HL-60 (cell line): Measurements from ENCODE around the gene NADSYN1.

Experiments
- DNase-seq, 2 experiments: peaks; one replicate each; pipeline ENCODE4 v3.0.0-alpha.2; 2010 to 2020; ENCODE audit warnings: low read depth in 1 of 2, low spot score in 1 of 2
- H3K27ac ChIP-seq: fragments of 250-450 bp; sonication (Bioruptor Pico); replicated peaks from 2 replicates; pipeline ENCODE4 v1.5.1; 2020; ENCODE audit warnings: mild to moderate bottlenecking, moderate library complexity
- H3K27me3 ChIP-seq: fragments of 250-450 bp; sonication (Bioruptor Pico); 2 replicates; pipeline ENCODE4 v1.5.1; 2021; ENCODE audit warnings: mild to moderate bottlenecking, moderate library complexity; ENCODE audit not compliant: insufficient read depth, poor library complexity, severe bottlenecking
- H3K4me3 ChIP-seq: replicated peaks from 2 replicates; pipeline ENCODE4 v1.5.1; 2011; ENCODE audit warnings: mild to moderate bottlenecking, control low read depth, low read length; ENCODE audit not compliant: insufficient read depth
- GABPA ChIP-seq: IDR thresholded peaks from 2 replicates; pipeline ENCODE4 v1.6.1; 2012; ENCODE audit warnings: low read depth
- POLR2AphosphoS5 ChIP-seq: IDR thresholded peaks from 2 replicates; pipeline ENCODE4 v1.6.1; 2012; ENCODE audit warnings: low read depth
- SPI1 ChIP-seq: IDR thresholded peaks from 2 replicates; pipeline ENCODE4 v1.6.1; 2012; ENCODE audit warnings: low read depth, mild to moderate bottlenecking, borderline replicate concordance
- TF ChIP-seq, protein P1 (sequence below): IDR thresholded peaks from 2 replicates; pipeline ENCODE4 v1.6.1; 2012; ENCODE audit warnings: low read depth; ENCODE audit not compliant: insufficient replicate concordance
- TF ChIP-seq, protein P2 (sequence below): IDR thresholded peaks from one replicate; pipeline ENCODE4 v1.5.1; 2011; ENCODE audit warnings: low read length, control low read depth, inconsistent platforms; ENCODE audit not compliant: insufficient read depth

NADSYN1 gene

DNA sequence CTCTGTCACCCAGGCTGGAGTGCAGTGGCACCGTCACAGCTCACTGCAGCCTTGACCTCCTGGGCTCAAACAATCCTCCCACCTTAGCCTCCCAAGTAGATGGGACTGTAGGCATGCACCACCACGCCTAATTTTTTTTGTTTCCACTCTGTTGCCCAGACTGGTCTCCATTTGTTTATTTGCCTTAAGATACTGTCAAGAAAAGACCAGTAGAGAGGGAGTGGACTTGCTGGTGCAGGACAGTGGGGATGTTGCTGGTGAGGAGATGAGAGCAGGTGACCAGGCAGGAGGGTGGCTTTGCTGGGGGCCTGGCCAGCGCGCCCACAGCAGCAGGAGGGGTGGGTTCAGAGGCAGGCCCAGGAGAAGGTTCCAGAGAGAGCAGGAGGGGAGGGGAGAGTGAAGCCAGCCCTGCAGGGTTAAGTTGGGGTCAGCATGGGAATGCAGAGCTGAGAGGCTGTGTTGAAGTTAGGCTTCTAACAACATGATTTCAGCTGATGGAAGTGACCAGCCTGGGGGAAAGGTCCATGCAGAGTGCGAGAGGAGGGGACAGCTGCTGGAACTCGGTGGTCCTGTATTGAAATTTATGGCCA lies 35.8 kb downstream of the NADSYN1 start:
- no peak for DNase-seq

DNA sequence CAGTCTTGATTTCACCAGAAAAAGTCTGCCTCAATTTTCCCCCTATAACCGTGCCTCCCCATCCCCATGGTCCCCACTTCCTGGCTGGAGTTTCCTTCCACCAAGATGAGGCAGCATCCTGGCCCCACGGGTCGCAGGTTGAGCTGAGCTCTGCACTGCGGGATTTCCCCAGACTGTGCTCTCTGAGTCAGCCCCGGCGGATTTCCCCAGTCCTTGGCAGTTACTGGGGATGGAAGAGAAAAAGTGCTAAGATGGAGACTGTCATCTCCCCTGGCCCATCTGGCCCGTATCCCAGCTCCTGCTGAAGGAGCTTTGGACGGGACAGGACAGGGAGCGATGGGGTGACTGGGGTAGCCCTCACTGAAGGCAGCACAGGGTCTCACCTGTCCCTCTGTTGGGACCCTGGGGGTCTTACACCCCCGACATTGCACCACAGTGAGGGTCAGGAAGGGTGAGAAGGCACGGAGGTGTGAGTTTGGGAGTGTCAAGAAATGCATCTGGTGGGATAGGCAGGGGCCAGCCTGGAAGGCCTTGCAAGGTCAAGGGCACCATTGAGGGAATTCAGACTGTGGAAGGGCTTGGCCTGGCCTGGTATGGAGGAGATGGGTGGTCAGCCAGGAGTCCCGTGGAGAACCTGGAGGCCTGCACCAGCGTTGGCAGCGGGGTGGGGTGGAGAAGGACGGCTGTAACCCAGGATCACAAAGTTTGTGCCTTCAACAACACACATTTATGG lies 36.5 kb downstream of the NADSYN1 start:
- no peak for DNase-seq
- Histone ChIP-seq H3K27ac (no peak overlapping the region), H3K27me3 (no peaks in the 10 kb centered on the region), H3K4me3 (no peak overlapping the region)
- TF ChIP-seq POLR2AphosphoS5 = no peak
- TF ChIP-seq, protein P1, sequence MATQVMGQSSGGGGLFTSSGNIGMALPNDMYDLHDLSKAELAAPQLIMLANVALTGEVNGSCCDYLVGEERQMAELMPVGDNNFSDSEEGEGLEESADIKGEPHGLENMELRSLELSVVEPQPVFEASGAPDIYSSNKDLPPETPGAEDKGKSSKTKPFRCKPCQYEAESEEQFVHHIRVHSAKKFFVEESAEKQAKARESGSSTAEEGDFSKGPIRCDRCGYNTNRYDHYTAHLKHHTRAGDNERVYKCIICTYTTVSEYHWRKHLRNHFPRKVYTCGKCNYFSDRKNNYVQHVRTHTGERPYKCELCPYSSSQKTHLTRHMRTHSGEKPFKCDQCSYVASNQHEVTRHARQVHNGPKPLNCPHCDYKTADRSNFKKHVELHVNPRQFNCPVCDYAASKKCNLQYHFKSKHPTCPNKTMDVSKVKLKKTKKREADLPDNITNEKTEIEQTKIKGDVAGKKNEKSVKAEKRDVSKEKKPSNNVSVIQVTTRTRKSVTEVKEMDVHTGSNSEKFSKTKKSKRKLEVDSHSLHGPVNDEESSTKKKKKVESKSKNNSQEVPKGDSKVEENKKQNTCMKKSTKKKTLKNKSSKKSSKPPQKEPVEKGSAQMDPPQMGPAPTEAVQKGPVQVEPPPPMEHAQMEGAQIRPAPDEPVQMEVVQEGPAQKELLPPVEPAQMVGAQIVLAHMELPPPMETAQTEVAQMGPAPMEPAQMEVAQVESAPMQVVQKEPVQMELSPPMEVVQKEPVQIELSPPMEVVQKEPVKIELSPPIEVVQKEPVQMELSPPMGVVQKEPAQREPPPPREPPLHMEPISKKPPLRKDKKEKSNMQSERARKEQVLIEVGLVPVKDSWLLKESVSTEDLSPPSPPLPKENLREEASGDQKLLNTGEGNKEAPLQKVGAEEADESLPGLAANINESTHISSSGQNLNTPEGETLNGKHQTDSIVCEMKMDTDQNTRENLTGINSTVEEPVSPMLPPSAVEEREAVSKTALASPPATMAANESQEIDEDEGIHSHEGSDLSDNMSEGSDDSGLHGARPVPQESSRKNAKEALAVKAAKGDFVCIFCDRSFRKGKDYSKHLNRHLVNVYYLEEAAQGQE = no peak
- no peak for TF ChIP-seq SPI1
- TF ChIP-seq, protein P2, sequence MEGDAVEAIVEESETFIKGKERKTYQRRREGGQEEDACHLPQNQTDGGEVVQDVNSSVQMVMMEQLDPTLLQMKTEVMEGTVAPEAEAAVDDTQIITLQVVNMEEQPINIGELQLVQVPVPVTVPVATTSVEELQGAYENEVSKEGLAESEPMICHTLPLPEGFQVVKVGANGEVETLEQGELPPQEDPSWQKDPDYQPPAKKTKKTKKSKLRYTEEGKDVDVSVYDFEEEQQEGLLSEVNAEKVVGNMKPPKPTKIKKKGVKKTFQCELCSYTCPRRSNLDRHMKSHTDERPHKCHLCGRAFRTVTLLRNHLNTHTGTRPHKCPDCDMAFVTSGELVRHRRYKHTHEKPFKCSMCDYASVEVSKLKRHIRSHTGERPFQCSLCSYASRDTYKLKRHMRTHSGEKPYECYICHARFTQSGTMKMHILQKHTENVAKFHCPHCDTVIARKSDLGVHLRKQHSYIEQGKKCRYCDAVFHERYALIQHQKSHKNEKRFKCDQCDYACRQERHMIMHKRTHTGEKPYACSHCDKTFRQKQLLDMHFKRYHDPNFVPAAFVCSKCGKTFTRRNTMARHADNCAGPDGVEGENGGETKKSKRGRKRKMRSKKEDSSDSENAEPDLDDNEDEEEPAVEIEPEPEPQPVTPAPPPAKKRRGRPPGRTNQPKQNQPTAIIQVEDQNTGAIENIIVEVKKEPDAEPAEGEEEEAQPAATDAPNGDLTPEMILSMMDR = no peak
- TF ChIP-seq GABPA = no peak

More for the DNA sequence above, 35.8 kb downstream of the NADSYN1 start:
- TF ChIP-seq POLR2AphosphoS5 (no peak), SPI1 (no peak), GABPA (no peak)
- TF ChIP-seq, protein P1 = no peak
- TF ChIP-seq, protein P2 = no peak
- no peak overlapping the region for H3K4me3 ChIP-seq
- no peak overlapping the region for H3K27ac ChIP-seq
- H3K27me3 ChIP-seq = no peaks in the 10 kb centered on the region

DNA sequence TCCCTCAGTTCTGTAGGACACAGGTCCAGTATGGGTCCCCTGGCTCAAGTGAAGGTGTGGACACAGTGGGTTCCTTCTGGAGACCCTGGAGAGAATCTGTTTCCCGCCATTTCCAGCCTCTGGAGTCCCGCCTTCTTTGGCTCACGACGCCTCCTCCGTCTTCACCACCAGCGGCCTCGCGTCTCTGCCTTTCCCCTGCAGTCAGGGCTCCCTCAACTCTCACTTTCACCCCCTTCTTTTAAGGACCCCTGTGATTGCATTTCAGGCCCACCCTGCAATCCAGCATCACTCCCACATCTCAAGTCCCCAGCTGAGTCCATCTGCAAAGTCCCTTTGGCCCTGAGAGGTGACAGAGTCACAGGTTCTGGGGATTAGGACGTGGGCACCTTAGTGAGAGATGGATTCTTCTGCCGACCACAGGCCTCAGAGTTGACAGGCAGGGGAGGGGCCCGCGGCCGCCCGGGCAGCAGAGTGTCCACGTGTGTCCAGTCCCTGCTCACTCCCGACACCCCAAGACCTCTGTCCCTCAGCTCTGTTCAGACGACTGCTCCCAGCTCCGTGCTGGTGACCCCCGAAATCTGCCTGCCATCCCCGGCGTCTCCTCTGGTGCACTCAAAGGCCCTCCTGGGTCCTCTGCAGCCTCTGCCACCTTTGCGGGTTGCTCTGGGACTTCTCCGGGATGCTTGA lies 37.2 kb downstream of the NADSYN1 start:
- H3K27ac ChIP-seq = no peak overlapping the region
- TF ChIP-seq, protein P2 = no peak
- TF ChIP-seq SPI1 (no peak), GABPA (no peak), POLR2AphosphoS5 (no peak)
- TF ChIP-seq, protein P1 = no peak
- DNase-seq = no peak
- H3K4me3 ChIP-seq = no peak overlapping the region
- no peaks in the 10 kb centered on the region for H3K27me3 ChIP-seq
